GM18517 (cell line): ENCODE data around the gene KCNAB1.
"Not testable (repeated sequence)": the region's sequence is repeated elsewhere in the genome, so short reads cannot be mapped to it uniquely, and the experiment has no call there.

Source experiments
- ATAC-seq: cut with Tn5 transposase; IDR thresholded peaks from one replicate; pipeline ENCODE4 v1.9.1; 2021; ENCODE audit warnings: mild to moderate bottlenecking, moderate library complexity; ENCODE audit not compliant: unreplicated experiment

KCNAB1 gene

GRCh38 chr3:156260331-156260730 lies 140.0 kb downstream of the KCNAB1 start:
- no peak for ATAC-seq

- ATAC-seq = no peak
Observed at GRCh38 chr3:156264771-156265170, 144.4 kb downstream of the KCNAB1 start.

- ATAC-seq = no peak
Observed at GRCh38 chr3:156271508-156271907, 151.1 kb downstream of the KCNAB1 start.

- ATAC-seq = no peak
Observed at GRCh38 chr3:156271995-156272719, 151.8 kb downstream of the KCNAB1 start.

GRCh38 chr3:156273111-156273694 lies 152.8 kb downstream of the KCNAB1 start:
- no peak for ATAC-seq

GRCh38 chr3:156274791-156275190 lies 154.4 kb downstream of the KCNAB1 start:
- ATAC-seq = no peak

GRCh38 chr3:156284637-156285036 lies 164.3 kb downstream of the KCNAB1 start:
- ATAC-seq = not testable (repeated sequence)

- no peak for ATAC-seq
Observed at GRCh38 chr3:156285626-156286025, 165.2 kb downstream of the KCNAB1 start.

GRCh38 chr3:156290924-156291271 lies 170.5 kb downstream of the KCNAB1 start:
- no peak for ATAC-seq

- ATAC-seq = no peak
Observed at GRCh38 chr3:156291272-156292123, 171.1 kb downstream of the KCNAB1 start.

- ATAC-seq = no peak
Observed at GRCh38 chr3:156293566-156293965, 173.2 kb downstream of the KCNAB1 start.

GRCh38 chr3:156297582-156297981 lies 177.2 kb downstream of the KCNAB1 start:
- ATAC-seq = no peak

- no peak for ATAC-seq
Observed at GRCh38 chr3:156298014-156298413, 177.6 kb downstream of the KCNAB1 start.

GRCh38 chr3:156298938-156299337 lies 178.6 kb downstream of the KCNAB1 start:
- no peak for ATAC-seq

GRCh38 chr3:156299569-156299968 lies 179.2 kb downstream of the KCNAB1 start:
- no peak for ATAC-seq

GRCh38 chr3:156300371-156300770 lies 180.0 kb downstream of the KCNAB1 start:
- no peak for ATAC-seq

- ATAC-seq = no peak
Observed at GRCh38 chr3:156300929-156301840, 180.8 kb downstream of the KCNAB1 start.

GRCh38 chr3:156303001-156303707 lies 182.8 kb downstream of the KCNAB1 start:
- ATAC-seq = no peak

- ATAC-seq = no peak
Observed at GRCh38 chr3:156304406-156304805, 184.0 kb downstream of the KCNAB1 start.

GRCh38 chr3:156305672-156306071 lies 185.3 kb downstream of the KCNAB1 start:
- ATAC-seq = no peak
